OCI-LY3 (cell line): ENCODE results near the gene DBNDD2.

Source experiments
- CTCF ChIP-seq: fragments of 200-600, 300-600 bp; sonication (generic); IDR thresholded peaks from 2 replicates; pipeline ENCODE4 v1.5.1; 2014; ENCODE audit warnings: antibody characterized with exemption, low read length, low read depth
- EZH2phosphoT487 ChIP-seq: fragments of 200-600 bp; shearing (Covaris generic); IDR thresholded peaks from 2 replicates; pipeline ENCODE4 v1.6.1; 2018; ENCODE audit warnings: antibody characterized with exemption, mixed run types, low read depth

DNA sequence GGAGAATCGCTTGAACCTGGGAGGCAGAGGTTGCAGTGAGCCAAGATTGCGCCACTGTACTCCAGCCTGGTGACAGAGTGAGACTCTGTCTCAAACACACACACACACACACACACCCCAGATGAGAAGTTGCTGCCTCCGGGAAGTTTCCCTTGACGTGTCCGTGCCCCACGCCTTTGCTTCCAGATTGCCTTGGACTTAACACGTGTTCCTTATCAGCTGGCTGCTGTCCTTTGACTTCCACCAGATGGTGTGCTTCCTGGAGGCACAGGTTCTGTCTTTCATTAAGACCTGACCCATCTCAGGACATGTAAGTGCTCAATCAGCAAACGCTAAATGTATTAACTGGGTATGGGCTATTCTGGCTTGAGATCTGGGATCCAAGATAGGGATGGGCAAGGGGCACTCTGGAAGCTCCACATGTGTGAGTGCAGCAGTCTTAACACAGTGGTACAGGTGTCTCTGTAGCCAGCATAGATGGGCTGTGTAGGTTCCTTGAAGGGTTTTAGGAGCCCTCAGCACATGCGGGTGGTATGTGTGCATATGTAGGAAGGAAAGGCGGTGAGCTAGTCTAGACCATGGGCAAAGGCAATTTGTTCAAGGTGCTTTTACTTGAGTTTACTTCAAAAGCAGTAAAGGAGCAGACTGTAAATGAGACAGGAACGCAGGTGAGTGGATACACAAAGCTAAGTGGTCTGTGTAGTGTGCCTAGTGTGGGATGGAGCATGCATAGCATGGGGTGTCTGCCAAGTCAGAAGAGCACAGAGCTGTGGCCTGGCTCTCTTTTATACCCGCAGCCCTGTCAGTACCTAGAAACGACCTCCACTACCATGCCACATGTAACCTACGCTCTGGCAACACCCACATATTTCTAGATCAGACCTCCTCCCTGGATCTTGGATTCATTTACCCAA is 19.4 kb downstream of the DBNDD2 start:
- TF ChIP-seq CTCF (no peak), EZH2phosphoT487 (no peak)
